ENCODE results near the gene PIK3AP1.

Gene PIK3AP1

DNA sequence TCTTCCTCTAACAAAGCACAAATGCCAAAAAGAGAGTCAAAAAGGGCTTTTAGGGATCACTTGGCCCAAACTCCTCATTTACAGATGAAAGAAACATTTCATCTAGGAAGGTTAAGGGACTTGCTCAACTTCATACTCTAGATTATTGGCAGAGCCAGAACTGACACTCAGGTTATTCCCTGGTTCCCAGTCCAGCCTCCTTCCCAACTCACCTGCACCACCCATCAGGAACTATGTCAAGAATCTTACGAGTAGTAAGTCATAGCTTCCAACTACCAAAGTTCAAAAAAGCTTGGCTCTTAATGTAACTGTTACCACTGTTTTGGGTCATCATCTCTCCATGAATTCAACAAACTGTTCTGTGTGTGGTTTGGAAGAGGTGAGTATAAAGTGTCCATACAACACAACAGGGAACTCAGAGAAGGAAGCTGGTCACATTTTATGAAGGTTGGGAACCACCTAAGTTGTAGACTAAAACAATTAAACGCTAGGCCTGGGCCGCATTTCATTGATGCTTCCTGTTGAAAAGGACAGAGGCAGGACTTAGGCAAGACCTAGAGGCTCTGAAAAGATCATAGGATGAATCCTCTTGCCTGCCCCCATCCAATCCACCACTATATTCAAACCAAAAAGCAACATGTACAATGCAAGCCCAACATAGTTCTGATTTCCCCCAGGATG, 9.1 kb downstream of the PIK3AP1 start:
- no peak for DNase-seq (ENCODE audit: low read depth)
- TF ChIP-seq CTCF (IDR thresholded peaks at IDR 0.05; ENCODE audit: insufficient read depth, low read depth, low read length, missing control alignments) = no peak

GRCh38 chr10:96709525-96709924, 10.8 kb downstream of the PIK3AP1 start:
- no peak for TF ChIP-seq CTCF (IDR thresholded peaks at IDR 0.05; ENCODE audit: insufficient read depth, low read depth, low read length, missing control alignments)
- H3K4me3 ChIP-seq (ENCODE audit: low read length) = no peak overlapping the region
- DNase-seq (ENCODE audit: low read depth) = no peak

More for the DNA sequence above, 9.1 kb downstream of the PIK3AP1 start:
- no peak overlapping the region for H3K4me3 ChIP-seq (ENCODE audit: low read length)

- no peak for DNase-seq (ENCODE audit: low read depth)
- no peak overlapping the region for H3K4me3 ChIP-seq (ENCODE audit: low read length)
- no peak for TF ChIP-seq CTCF (IDR thresholded peaks at IDR 0.05; ENCODE audit: insufficient read depth, low read depth, low read length, missing control alignments)
Observed at GRCh38 chr10:96708996-96709395, 11.3 kb downstream of the PIK3AP1 start.

DNA sequence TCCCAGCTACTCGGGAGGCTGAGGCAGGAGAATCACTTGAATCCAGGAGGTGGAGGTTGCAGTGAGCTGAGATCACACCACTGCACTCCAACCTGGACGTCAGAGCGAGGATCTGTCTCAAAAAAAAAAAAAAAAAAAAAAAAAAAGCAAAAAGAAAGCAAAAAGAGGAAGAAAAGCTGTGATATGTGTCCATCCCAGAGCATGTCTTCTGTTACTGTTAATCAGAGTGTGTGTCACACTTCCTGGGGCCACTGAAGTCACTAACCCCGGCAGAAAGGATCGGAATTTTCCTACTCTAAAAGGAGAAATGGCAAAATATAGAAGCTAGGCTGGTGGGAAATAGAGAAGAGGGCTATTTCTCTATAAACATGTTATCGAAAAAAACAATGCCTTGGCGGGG, 11.9 kb downstream of the PIK3AP1 start:
- TF ChIP-seq CTCF (IDR thresholded peaks at IDR 0.05; ENCODE audit: insufficient read depth, low read depth, low read length, missing control alignments) = no peak
- DNase-seq (ENCODE audit: low read depth) = no peak
- no peak overlapping the region for H3K4me3 ChIP-seq (ENCODE audit: low read length)

- no peak overlapping the region for H3K4me3 ChIP-seq (ENCODE audit: low read length)
- no peak for TF ChIP-seq CTCF (IDR thresholded peaks at IDR 0.05; ENCODE audit: insufficient read depth, low read depth, low read length, missing control alignments)
- no peak for DNase-seq (ENCODE audit: low read depth)
Observed at GRCh38 chr10:96706331-96706853, 13.9 kb downstream of the PIK3AP1 start.

- TF ChIP-seq CTCF (IDR thresholded peaks at IDR 0.05; ENCODE audit: insufficient read depth, low read depth, low read length, missing control alignments) = no peak
- no peak for DNase-seq (ENCODE audit: low read depth)
- H3K4me3 ChIP-seq (ENCODE audit: low read length) = no peak overlapping the region
Observed at GRCh38 chr10:96705134-96705533, 15.2 kb downstream of the PIK3AP1 start.

GRCh38 chr10:96704563-96704962, 15.8 kb downstream of the PIK3AP1 start:
- H3K4me3 ChIP-seq (ENCODE audit: low read length) = no peak overlapping the region
- no peak for DNase-seq (ENCODE audit: low read depth)
- TF ChIP-seq CTCF (IDR thresholded peaks at IDR 0.05; ENCODE audit: insufficient read depth, low read depth, low read length, missing control alignments) = no peak
